ENCODE measurements around the gene NFATC4. TPM values are rescaled to one million over a fixed set of nuclear protein-coding genes. Genes with fewer than 3 reads are reported as not detected.

The NFATC4 gene
- total RNA-seq, 1 experiment from 2014 or later = 7.6 TPM

GRCh38 chr14:24324024-24324423 lies 44.0 kb upstream of the NFATC4 start (continued):
- TF ChIP-seq ELF1 (IDR thresholded peaks at IDR 0.05; ENCODE audit: borderline replicate concordance, low read depth) = no peak
- TF ChIP-seq ZFX (IDR thresholded peaks at IDR 0.05) = no peak
- TF ChIP-seq CBX3 (IDR thresholded peaks at IDR 0.05; ENCODE audit: low read depth) = no peak
- TF ChIP-seq EGR1 (IDR thresholded peaks at IDR 0.05; ENCODE audit: low read depth) = no peak
- no peak for TF ChIP-seq YY1 (IDR thresholded peaks at IDR 0.05; ENCODE audit: extremely low read depth, insufficient replicate concordance, low read depth, low read length)
- TF ChIP-seq ATF3 (IDR thresholded peaks at IDR 0.05) = no peak
- TF ChIP-seq TCF7L2 (IDR thresholded peaks at IDR 0.05; ENCODE audit: borderline replicate concordance, extremely low read depth, insufficient read depth, insufficient read length) = no peak
- TF ChIP-seq MAX (IDR thresholded peaks at IDR 0.05) = no peak
- TF ChIP-seq SIN3A (IDR thresholded peaks at IDR 0.05; ENCODE audit: low read depth) = no peak

DNA sequence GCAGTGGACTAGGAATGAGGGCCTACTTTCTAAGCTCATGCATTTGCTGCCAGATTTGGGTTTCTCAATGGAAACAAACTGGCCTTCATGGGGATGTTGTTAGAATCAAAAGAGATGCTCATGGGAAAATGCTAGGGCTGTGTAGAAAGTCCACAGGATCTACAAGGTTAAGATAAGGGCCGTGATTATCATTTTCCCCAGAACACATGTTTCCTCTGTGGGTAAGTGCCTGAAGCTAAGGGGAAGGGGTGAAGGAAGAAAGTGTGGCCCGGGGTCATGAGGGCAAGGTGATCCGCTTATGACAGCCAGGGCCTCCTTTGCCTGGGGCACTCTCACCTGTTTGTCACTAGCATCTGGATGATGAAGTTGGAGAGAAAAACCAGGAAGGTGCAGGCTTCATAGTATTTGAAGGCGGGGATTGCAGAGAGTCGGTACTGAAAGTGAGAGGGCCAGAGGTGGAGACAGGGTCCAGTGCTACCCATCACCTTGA lies 42.9 kb upstream of the NFATC4 start:
- Histone ChIP-seq H3K27ac (ENCODE audit: low read depth, low read length) (no peak overlapping the region), H3K36me3 (ENCODE audit: control insufficient read depth in 1 of 2, insufficient read depth in 2 of 2, low read length in 2 of 2) (no peaks in the 10 kb centered on the region), H2AFZ (ENCODE audit: low read depth, low read length, poor library complexity, severe bottlenecking) (no peak overlapping the region), H3K4me3 (replicated peaks in 1 of 2; ENCODE audit: low read depth in 1 of 2, low read length in 2 of 2) (no peak overlapping the region), H3K27me3 (ENCODE audit: insufficient read depth, low read length) (no peaks in the 10 kb centered on the region), H4K20me1 (ENCODE audit: insufficient read depth) (no peaks in the 10 kb centered on the region), H3K4me1 (ENCODE audit: control insufficient read depth in 1 of 2, insufficient read depth in 2 of 2, low read length in 2 of 2) (no peaks in the 10 kb centered on the region), H3K79me2 (ENCODE audit: insufficient read depth, low read length) (no peaks in the 10 kb centered on the region), H3K4me2 (ENCODE audit: low read length) (no peak overlapping the region), H3K9me3 (ENCODE audit: control insufficient read depth in 1 of 2, insufficient read depth in 1 of 2, low read depth in 1 of 2, low read length in 2 of 2) (no peaks in the 10 kb centered on the region), H3K9ac (ENCODE audit: low read length) (no peak overlapping the region), H3K9me2 (ENCODE audit: insufficient read depth) (no peaks in the 10 kb centered on the region)
- ATAC-seq (no peak), DNase-seq (ENCODE audit: low read depth, low spot score) (no peak)
- ChIA-PET RAD21 (ENCODE audit: low non-redundant PET in 1 of 2, low total read pairs in 2 of 2, uncharacterized antibody in 2 of 2, unreplicated experiment in 2 of 2) (no interaction called here), POLR2A (no interaction called here), CTCF (interaction anchor here (0.8 to 4.3 kb wide), 3 partner anchors 8 to 107 kb away, joined by 3 to 28 read pairs (median 4); partner anchors contain the start of gene CIDEB)
- intact Hi-C loops (cut with micrococcal nuclease) = no loop called here
- BruUV-seq (replicated peaks) = no TSS peak
- TF ChIP-seq TCF7L2 (IDR thresholded peaks at IDR 0.05; ENCODE audit: borderline replicate concordance, extremely low read depth, insufficient read depth, insufficient read length) (no peak), SP1 (IDR thresholded peaks at IDR 0.05; ENCODE audit: low read depth) (no peak), FOSL1 (IDR thresholded peaks at IDR 0.05; ENCODE audit: low read depth) (no peak), EZH2 (IDR thresholded peaks at IDR 0.05) (no peak), EZH2phosphoT487 (IDR thresholded peaks at IDR 0.05; ENCODE audit: borderline replicate concordance) (no peak), SIN3A (IDR thresholded peaks at IDR 0.05; ENCODE audit: low read depth) (no peak), ZFX (IDR thresholded peaks at IDR 0.05) (no peak), ELF1 (IDR thresholded peaks at IDR 0.05; ENCODE audit: borderline replicate concordance, low read depth) (no peak), CEBPB (IDR thresholded peaks at IDR 0.05; ENCODE audit: low read depth) (no peak), CTCF (IDR thresholded peaks at IDR 0.05 in 2 of 3, conservative IDR thresholded peaks at IDR 0.05 in 1 of 3; ENCODE audit: borderline replicate concordance in 1 of 3, insufficient read depth in 1 of 3, low read depth in 2 of 3, low read length in 2 of 3) (no peak), POLR2AphosphoS5 (IDR thresholded peaks at IDR 0.05; ENCODE audit: low read depth, low read length) (no peak), RAD21 (IDR thresholded peaks at IDR 0.05; ENCODE audit: low read depth) (no peak), EGR1 (IDR thresholded peaks at IDR 0.05; ENCODE audit: low read depth) (no peak), MAX (IDR thresholded peaks at IDR 0.05) (no peak), JUND (IDR thresholded peaks at IDR 0.05) (no peak), REST (IDR thresholded peaks at IDR 0.05; ENCODE audit: low read depth) (no peak)
